A549 (cell line): ENCODE results near the gene GALNT8.

Experiments
- CEBPB ChIP-seq, 2 experiments: fragments of >200 bp in 1 of 2; sonication (Bioruptor Twin) in 1 of 2; formaldehyde crosslinking in 1 of 2; IDR thresholded peaks; 2 replicates each; pipeline ENCODE4 v1.6.1; 2012 to 2016
- HDAC2 ChIP-seq: fragments of 200-600 bp; sonication (generic); IDR thresholded peaks from 2 replicates; pipeline ENCODE4 v1.6.1; 2016
- JUNB ChIP-seq: fragments of >200 bp; sonication (Bioruptor Twin); formaldehyde crosslinking; IDR thresholded peaks from 2 replicates; pipeline ENCODE4 v1.6.1; 2016
- NPAS2 ChIP-seq: fragments of 250-450 bp; sonication (Bioruptor Pico); IDR thresholded peaks from 2 replicates; pipeline ENCODE4 v1.8.0; 2022; ENCODE audit warnings: mild to moderate bottlenecking, moderate library complexity, borderline replicate concordance
- POLR2A ChIP-seq: IDR thresholded peaks from 2 replicates; pipeline ENCODE4 v1.6.1; 2012; ENCODE audit warnings: mild to moderate bottlenecking, low read length
- RAD21 ChIP-seq, 2 experiments: fragments of >200 bp in 1 of 2; sonication (Bioruptor Twin) in 1 of 2; formaldehyde crosslinking in 1 of 2; IDR thresholded peaks in 1 of 2; conservative IDR thresholded peaks in 1 of 2; 2 replicates in 1 of 2; 3 replicates in 1 of 2; pipeline ENCODE4 v1.6.1; 2012 to 2018; ENCODE audit warnings: inconsistent platforms in 1 of 2
- RCOR1 ChIP-seq: fragments of 150-350 bp; IDR thresholded peaks from 2 replicates; pipeline ENCODE4 v1.6.1; 2014; ENCODE audit warnings: antibody characterized with exemption, low read length, low read depth
- SMC3 ChIP-seq: fragments of >200 bp; sonication (Bioruptor Twin); formaldehyde crosslinking; IDR thresholded peaks from 3 replicates; pipeline ENCODE4 v1.6.1; 2018; ENCODE audit warnings: inconsistent platforms
- ZFP36 ChIP-seq: fragments of 450-650 bp; IDR thresholded peaks from 2 replicates; pipeline ENCODE4 v1.6.1; 2014; ENCODE audit warnings: borderline replicate concordance; ENCODE audit not compliant: partially characterized antibody
- TF ChIP-seq, protein P1 (sequence below): fragments of >200 bp; sonication (Bioruptor Twin); formaldehyde crosslinking; IDR thresholded peaks from 3 replicates; pipeline ENCODE4 v1.5.1; 2016

DNA sequence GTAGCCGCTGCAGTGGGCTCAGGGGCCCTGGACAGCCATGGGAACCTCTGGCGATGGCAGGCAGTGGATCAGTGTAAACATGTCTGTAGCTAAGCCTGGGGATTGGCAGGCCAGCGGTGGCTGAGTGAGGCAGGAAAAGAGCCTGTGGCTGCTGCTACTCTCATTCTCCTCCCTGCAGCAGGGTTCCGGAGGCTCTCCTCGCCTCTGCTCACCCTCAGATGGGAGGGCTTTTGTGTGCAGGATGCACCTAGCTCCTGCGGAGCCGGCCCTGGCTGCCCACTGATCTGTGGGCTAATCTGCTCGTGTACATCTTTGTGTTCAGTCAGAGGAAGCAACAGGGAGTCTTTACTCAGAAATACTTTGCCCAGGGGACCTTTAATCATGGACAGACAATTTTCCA lies 59.5 kb downstream of the GALNT8 start:
- TF ChIP-seq POLR2A (no peak), SMC3 (no peak), NPAS2 (no peak), RCOR1 (no peak), HDAC2 (no peak), ZFP36 (no peak), CEBPB (IDR thresholded peaks at IDR 0.05) (no peak), RAD21 (conservative IDR thresholded peaks at IDR 0.05 in 1 of 2, IDR thresholded peaks at IDR 0.05 in 1 of 2) (no peak), JUNB (no peak)
- TF ChIP-seq, protein P1, sequence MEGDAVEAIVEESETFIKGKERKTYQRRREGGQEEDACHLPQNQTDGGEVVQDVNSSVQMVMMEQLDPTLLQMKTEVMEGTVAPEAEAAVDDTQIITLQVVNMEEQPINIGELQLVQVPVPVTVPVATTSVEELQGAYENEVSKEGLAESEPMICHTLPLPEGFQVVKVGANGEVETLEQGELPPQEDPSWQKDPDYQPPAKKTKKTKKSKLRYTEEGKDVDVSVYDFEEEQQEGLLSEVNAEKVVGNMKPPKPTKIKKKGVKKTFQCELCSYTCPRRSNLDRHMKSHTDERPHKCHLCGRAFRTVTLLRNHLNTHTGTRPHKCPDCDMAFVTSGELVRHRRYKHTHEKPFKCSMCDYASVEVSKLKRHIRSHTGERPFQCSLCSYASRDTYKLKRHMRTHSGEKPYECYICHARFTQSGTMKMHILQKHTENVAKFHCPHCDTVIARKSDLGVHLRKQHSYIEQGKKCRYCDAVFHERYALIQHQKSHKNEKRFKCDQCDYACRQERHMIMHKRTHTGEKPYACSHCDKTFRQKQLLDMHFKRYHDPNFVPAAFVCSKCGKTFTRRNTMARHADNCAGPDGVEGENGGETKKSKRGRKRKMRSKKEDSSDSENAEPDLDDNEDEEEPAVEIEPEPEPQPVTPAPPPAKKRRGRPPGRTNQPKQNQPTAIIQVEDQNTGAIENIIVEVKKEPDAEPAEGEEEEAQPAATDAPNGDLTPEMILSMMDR, result no peak
